ENCODE data around the gene IP6K1. TPM values are rescaled to one million over a fixed set of nuclear protein-coding genes. Genes with fewer than 3 reads are reported as not detected.

IP6K1 gene
- total RNA-seq, 1 experiment from 2014 or later = 42.2 TPM

DNA sequence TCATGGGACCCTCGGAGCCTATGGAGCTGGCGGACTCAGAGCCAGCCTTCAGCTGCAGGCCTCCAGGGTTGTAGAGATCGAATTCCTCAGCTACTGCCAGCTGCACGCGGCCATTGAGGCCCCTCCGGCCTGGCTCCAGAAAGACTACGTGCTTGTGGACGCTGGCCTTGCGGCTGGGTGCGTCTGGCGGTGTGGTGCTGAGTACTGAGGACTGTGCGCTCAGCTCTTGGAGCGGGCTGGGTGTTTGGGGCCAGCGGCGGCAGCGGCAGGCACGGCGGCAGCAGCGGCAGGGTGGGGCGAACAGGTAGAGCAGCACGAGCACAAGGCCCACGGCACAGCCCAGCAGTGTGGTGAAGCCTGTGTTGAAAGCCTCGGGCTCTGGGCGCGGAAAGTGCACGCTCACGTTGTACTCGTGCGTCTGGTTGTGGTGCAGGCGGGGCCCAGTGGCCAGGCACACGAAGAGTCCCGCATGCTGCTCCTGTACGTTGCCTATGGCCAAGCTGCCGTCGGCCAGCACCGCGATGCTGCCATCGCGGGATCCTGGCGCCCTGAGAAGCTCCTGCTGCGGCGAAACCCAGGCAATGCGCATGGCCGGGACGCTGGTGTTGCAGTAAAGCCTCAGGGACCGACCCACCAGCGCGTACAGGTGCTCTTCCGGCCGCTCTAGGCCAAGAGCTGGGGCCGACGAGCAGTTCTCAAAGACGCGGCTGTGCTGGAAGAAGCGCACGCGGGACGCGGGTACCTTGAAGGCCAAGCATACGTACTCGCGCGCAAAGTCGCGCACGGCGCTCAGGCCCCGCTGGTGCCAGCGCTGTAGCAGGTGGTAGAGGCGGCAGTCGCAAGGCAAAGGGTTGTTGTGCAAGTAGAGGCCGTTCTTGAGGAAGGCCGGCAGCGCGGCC lies 68.1 kb downstream of the IP6K1 start:
- Histone ChIP-seq H3K9ac (ENCODE audit: extremely low read depth, insufficient read length, low read length) (no peak overlapping the region), H3K27me3 (ENCODE audit: insufficient read depth, low read length) (no peaks in the 10 kb centered on the region)

More for the DNA sequence above, 68.1 kb downstream of the IP6K1 start:
- H3T11ph ChIP-seq (ENCODE audit: low read length) = no peak overlapping the region
- H4K8ac ChIP-seq (replicated peaks; ENCODE audit: insufficient read length, low read depth, low read length) = no peak overlapping the region
- no peak overlapping the region for H2AK5ac ChIP-seq (ENCODE audit: insufficient read length, low read length)
- no peaks in the 10 kb centered on the region for H4K20me1 ChIP-seq (ENCODE audit: control insufficient read depth, insufficient read depth, insufficient read length)
- Mint-ChIP-seq H3K36me3 (ENCODE audit: insufficient read depth in 1 of 3, low read depth in 3 of 3) (peaks cover 0 to 36% (median 34%) of the 10 kb centered on the region in 3 experiments; a peak in 6 of 7 replicates), H3K4me1 (peaks cover 14% of the 10 kb centered on the region in 2 experiments), H3K9me3 (no peaks in the 10 kb centered on the region), H3K27ac (peak overlapping the region; percentile 3 to 51 (median 14); a peak in 3 of 7 replicates), H3K27me3 (ENCODE audit: low read depth) (peaks cover 4% of the 10 kb centered on the region), H3K4me3 (peak overlapping the region; percentile 79 to 87)
- H3K23ac ChIP-seq (ENCODE audit: insufficient read length, low read depth, low read length) = no peak overlapping the region
- H2AFZ ChIP-seq (ENCODE audit: low read length) = no peak overlapping the region
- no peak overlapping the region for H3K18ac ChIP-seq (ENCODE audit: insufficient read length, low read depth, low read length)
- H3K9me3 ChIP-seq (ENCODE audit: control insufficient read depth, low read depth, low read length) = no peaks in the 10 kb centered on the region
- no peaks in the 10 kb centered on the region for H3K79me2 ChIP-seq (ENCODE audit: insufficient read depth, low read length)
- TF ChIP-seq, protein P1, sequence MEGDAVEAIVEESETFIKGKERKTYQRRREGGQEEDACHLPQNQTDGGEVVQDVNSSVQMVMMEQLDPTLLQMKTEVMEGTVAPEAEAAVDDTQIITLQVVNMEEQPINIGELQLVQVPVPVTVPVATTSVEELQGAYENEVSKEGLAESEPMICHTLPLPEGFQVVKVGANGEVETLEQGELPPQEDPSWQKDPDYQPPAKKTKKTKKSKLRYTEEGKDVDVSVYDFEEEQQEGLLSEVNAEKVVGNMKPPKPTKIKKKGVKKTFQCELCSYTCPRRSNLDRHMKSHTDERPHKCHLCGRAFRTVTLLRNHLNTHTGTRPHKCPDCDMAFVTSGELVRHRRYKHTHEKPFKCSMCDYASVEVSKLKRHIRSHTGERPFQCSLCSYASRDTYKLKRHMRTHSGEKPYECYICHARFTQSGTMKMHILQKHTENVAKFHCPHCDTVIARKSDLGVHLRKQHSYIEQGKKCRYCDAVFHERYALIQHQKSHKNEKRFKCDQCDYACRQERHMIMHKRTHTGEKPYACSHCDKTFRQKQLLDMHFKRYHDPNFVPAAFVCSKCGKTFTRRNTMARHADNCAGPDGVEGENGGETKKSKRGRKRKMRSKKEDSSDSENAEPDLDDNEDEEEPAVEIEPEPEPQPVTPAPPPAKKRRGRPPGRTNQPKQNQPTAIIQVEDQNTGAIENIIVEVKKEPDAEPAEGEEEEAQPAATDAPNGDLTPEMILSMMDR (conservative IDR thresholded peaks at IDR 0.05) = no peak
- no peak overlapping the region for H4K5ac ChIP-seq (ENCODE audit: insufficient read length, low read depth, low read length)
- WGBS (ENCODE audit: extremely low coverage, insufficient read length, low lambda C conversion rate) = no CpG with 5 or more reads among the region's 75 CpGs
- H4K91ac ChIP-seq (ENCODE audit: insufficient read length, low read depth, low read length) = no peak overlapping the region
- no peak overlapping the region for H3K27ac ChIP-seq (ENCODE audit: insufficient read length, low read depth, low read length)
- H2BK15ac ChIP-seq (ENCODE audit: low read depth, low read length) = no peak overlapping the region
- no peak overlapping the region for H2BK20ac ChIP-seq (ENCODE audit: low read depth, low read length, poor library complexity, severe bottlenecking)
- H2BK5ac ChIP-seq (ENCODE audit: insufficient read length, low read length) = no peak overlapping the region
- H3K23me2 ChIP-seq (ENCODE audit: insufficient read length, low read depth, low read length, poor library complexity, severe bottlenecking) = peaks cover 13% of the 10 kb centered on the region
- no peak overlapping the region for H2BK12ac ChIP-seq (ENCODE audit: insufficient read length, low read depth, low read length)
- H3K79me1 ChIP-seq (ENCODE audit: insufficient read depth, low read depth, low read length, poor library complexity, severe bottlenecking) = peaks cover 2% of the 10 kb centered on the region
- no peak overlapping the region; the same call in 1 of the 2 replicates for H3K14ac ChIP-seq (ENCODE audit: insufficient read depth, low read length)
- no peak overlapping the region for H3K56ac ChIP-seq (ENCODE audit: insufficient read length, low read depth, low read length)
- DNase-seq = peak; percentile 71
- no peaks in the 10 kb centered on the region for H3K4me1 ChIP-seq (ENCODE audit: insufficient read depth, low read length)
- no peak overlapping the region for H3K4ac ChIP-seq (ENCODE audit: low read depth, low read length)
- H3K4me2 ChIP-seq (ENCODE audit: insufficient read depth, insufficient read length, low read length) = peak overlapping the region; percentile 44
- H2BK120ac ChIP-seq (ENCODE audit: low read depth, low read length, poor library complexity, severe bottlenecking) = no peak overlapping the region
